ENCODE data around the gene MEMO1. TPM values are rescaled to one million over a fixed set of nuclear protein-coding genes. Genes with fewer than 3 reads are reported as not detected.
A peak's percentile ranks its signal among the peaks of the same experiment; 100 is the strongest.

Gene MEMO1
- total and polyA plus RNA-seq, 2 donors, result 39.9 to 62.0 TPM

GRCh38 chr2:31989946-31990345, 20.9 kb downstream of the MEMO1 start:
- Histone ChIP-seq H3K27me3 (ENCODE audit: control insufficient read depth in 2 of 2, insufficient read depth in 1 of 2, low read length in 1 of 2) (no peaks in the 10 kb centered on the region), H3K9me3 (ENCODE audit: control insufficient read depth in 2 of 2, insufficient read depth in 1 of 2, low read length in 1 of 2) (no peaks in the 10 kb centered on the region), H3K36me3 (ENCODE audit: control insufficient read depth in 2 of 2, insufficient read depth in 2 of 2, low read length in 1 of 2) (no peaks in the 10 kb centered on the region), H3K4me3 (ENCODE audit: low read length in 2 of 2) (no peak overlapping the region), H3K27ac (ENCODE audit: low read depth in 1 of 2, low read length in 1 of 2) (no peak overlapping the region), H3K4me1 (ENCODE audit: control insufficient read depth in 2 of 2, insufficient read depth in 2 of 2, low read length in 2 of 2) (no peaks in the 10 kb centered on the region)
- no peak for DNase-seq (ENCODE audit: low read depth in 6 of 9, low spot score in 9 of 9)
- WGBS, result 97% methylated on average over 4 of the region's 4 CpGs

- no peaks in the 10 kb centered on the region for H3K4me1 ChIP-seq (ENCODE audit: control insufficient read depth in 2 of 2, insufficient read depth in 2 of 2, low read length in 2 of 2)
- no peak for DNase-seq (ENCODE audit: low read depth in 6 of 9, low spot score in 9 of 9)
- no peak overlapping the region for H3K27ac ChIP-seq (ENCODE audit: low read depth in 1 of 2, low read length in 1 of 2)
- H3K4me3 ChIP-seq (ENCODE audit: low read length in 2 of 2), result no peak overlapping the region
- WGBS, result 97% methylated on average over 2 of the region's 2 CpGs
- no peaks in the 10 kb centered on the region for H3K9me3 ChIP-seq (ENCODE audit: control insufficient read depth in 2 of 2, insufficient read depth in 1 of 2, low read length in 1 of 2)
- peaks cover 0 to 3% of the 10 kb centered on the region in 2 donors for H3K36me3 ChIP-seq (ENCODE audit: control insufficient read depth in 2 of 2, insufficient read depth in 2 of 2, low read length in 1 of 2)
- H3K27me3 ChIP-seq (ENCODE audit: control insufficient read depth in 2 of 2, insufficient read depth in 1 of 2, low read length in 1 of 2), result no peaks in the 10 kb centered on the region
These were observed 23.2 kb downstream of the MEMO1 start for GRCh38 chr2:31987454-31988220.

- 95% methylated on average over 3 of the region's 3 CpGs for WGBS
- no peak overlapping the region for H3K4me3 ChIP-seq (ENCODE audit: low read length in 2 of 2)
- DNase-seq (ENCODE audit: low read depth in 6 of 9, low spot score in 9 of 9), result no peak
- peaks cover 0 to 3% of the 10 kb centered on the region in 2 donors for H3K36me3 ChIP-seq (ENCODE audit: control insufficient read depth in 2 of 2, insufficient read depth in 2 of 2, low read length in 1 of 2)
- H3K4me1 ChIP-seq (ENCODE audit: control insufficient read depth in 2 of 2, insufficient read depth in 2 of 2, low read length in 2 of 2), result no peaks in the 10 kb centered on the region
- no peaks in the 10 kb centered on the region for H3K9me3 ChIP-seq (ENCODE audit: control insufficient read depth in 2 of 2, insufficient read depth in 1 of 2, low read length in 1 of 2)
- no peaks in the 10 kb centered on the region for H3K27me3 ChIP-seq (ENCODE audit: control insufficient read depth in 2 of 2, insufficient read depth in 1 of 2, low read length in 1 of 2)
- no peak overlapping the region for H3K27ac ChIP-seq (ENCODE audit: low read depth in 1 of 2, low read length in 1 of 2)
These were observed 23.9 kb downstream of the MEMO1 start for GRCh38 chr2:31986906-31987305.

DNA sequence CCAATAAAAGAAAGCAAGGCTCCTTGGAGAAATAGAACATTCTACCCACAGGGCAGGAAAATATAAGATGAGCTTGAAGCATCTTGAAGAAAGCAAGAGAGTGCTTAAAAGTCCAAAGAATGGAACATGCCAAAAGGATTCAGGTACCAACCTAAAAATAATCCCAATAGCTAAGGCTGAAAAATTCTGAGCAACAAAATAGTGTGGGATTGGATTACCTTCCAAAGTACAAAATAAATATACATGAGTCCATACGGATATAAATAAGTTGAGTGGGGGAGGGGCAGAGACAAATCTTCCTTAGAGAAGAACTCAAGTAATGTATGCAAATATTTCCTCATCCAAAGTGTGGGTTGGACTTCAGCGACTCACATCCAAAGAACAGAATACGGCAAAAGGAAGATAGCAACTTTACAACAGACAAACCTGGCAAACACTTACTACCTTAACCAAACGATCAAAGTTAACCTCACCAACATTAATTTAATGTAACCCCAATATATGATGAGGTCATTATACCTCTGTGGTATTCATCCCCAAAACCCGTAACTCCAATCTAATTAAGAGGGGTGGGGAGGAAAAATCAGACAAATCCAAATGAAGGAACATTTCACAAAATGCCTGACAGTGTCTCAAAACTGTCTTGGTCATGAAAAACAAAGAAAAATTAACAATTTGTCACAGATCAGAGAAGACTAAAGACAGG, 26.9 kb downstream of the MEMO1 start:
- no peak for DNase-seq (ENCODE audit: low read depth in 6 of 9, low spot score in 9 of 9)
- H3K9me3 ChIP-seq (ENCODE audit: control insufficient read depth in 2 of 2, insufficient read depth in 1 of 2, low read length in 1 of 2), result no peaks in the 10 kb centered on the region
- no peaks in the 10 kb centered on the region for H3K27me3 ChIP-seq (ENCODE audit: control insufficient read depth in 2 of 2, insufficient read depth in 1 of 2, low read length in 1 of 2)
- no peak overlapping the region for H3K27ac ChIP-seq (ENCODE audit: low read depth in 1 of 2, low read length in 1 of 2)
- peaks cover 0 to 3% of the 10 kb centered on the region in 2 donors for H3K36me3 ChIP-seq (ENCODE audit: control insufficient read depth in 2 of 2, insufficient read depth in 2 of 2, low read length in 1 of 2)
- no peak overlapping the region for H3K4me3 ChIP-seq (ENCODE audit: low read length in 2 of 2)
- H3K4me1 ChIP-seq (ENCODE audit: control insufficient read depth in 2 of 2, insufficient read depth in 2 of 2, low read length in 2 of 2), result no peaks in the 10 kb centered on the region
- WGBS, result 97% methylated on average over 5 of the region's 5 CpGs

DNA sequence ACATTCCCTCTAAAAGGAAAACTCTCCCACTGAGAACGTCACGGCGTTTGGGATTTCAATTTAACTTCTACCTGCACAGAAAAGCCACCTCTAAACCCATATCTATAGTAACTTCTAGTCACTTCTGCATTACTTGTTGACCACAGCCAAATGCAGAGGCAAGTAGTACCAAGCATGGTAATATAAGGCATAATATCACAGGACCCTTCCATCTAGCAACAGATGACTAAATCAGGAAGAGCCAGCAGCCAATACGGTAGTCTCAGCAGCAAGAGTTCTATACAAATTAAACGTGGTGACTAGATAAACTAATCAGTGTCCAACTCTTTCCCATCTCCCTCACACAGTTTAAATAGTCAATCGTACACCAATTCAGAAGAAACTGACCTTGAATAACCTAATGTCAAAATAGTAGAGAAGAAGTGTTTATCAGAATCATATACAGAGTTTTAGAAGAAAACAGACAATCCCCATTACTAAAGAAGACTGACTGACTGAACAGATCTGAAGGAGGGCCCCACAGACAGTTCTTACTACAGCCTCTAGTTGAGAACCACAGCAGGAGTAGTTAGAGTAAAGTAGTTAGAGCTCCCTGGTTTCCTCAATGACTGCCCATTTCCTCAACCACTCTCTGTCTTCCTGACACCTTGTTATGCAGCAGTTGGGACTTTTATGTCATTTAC, 30.0 kb downstream of the MEMO1 start:
- WGBS, result 68% methylated on average over 6 of the region's 6 CpGs
- no peaks in the 10 kb centered on the region for H3K4me1 ChIP-seq (ENCODE audit: control insufficient read depth in 2 of 2, insufficient read depth in 2 of 2, low read length in 2 of 2)
- H3K9me3 ChIP-seq (ENCODE audit: control insufficient read depth in 2 of 2, insufficient read depth in 1 of 2, low read length in 1 of 2), result no peaks in the 10 kb centered on the region
- no peak overlapping the region for H3K4me3 ChIP-seq (ENCODE audit: low read length in 2 of 2)
- peak overlapping the region in 1 of 2 donors; percentile 16 for H3K27ac ChIP-seq (ENCODE audit: low read depth in 1 of 2, low read length in 1 of 2)
- peak in 3 of 9 donors; percentile 11 to 41 (median 22) for DNase-seq (ENCODE audit: low read depth in 6 of 9, low spot score in 9 of 9)
- no peaks in the 10 kb centered on the region for H3K27me3 ChIP-seq (ENCODE audit: control insufficient read depth in 2 of 2, insufficient read depth in 1 of 2, low read length in 1 of 2)
- peaks cover 0 to 3% of the 10 kb centered on the region in 2 donors for H3K36me3 ChIP-seq (ENCODE audit: control insufficient read depth in 2 of 2, insufficient read depth in 2 of 2, low read length in 1 of 2)

GRCh38 chr2:31979956-31980355, 30.9 kb downstream of the MEMO1 start:
- DNase-seq (ENCODE audit: low read depth in 6 of 9, low spot score in 9 of 9), result no peak
- Histone ChIP-seq H3K27me3 (ENCODE audit: control insufficient read depth in 2 of 2, insufficient read depth in 1 of 2, low read length in 1 of 2) (no peaks in the 10 kb centered on the region), H3K9me3 (ENCODE audit: control insufficient read depth in 2 of 2, insufficient read depth in 1 of 2, low read length in 1 of 2) (no peaks in the 10 kb centered on the region), H3K27ac (ENCODE audit: low read depth in 1 of 2, low read length in 1 of 2) (no peak overlapping the region), H3K36me3 (ENCODE audit: control insufficient read depth in 2 of 2, insufficient read depth in 2 of 2, low read length in 1 of 2) (peaks cover 0 to 3% of the 10 kb centered on the region in 2 donors), H3K4me3 (ENCODE audit: low read length in 2 of 2) (no peak overlapping the region), H3K4me1 (ENCODE audit: control insufficient read depth in 2 of 2, insufficient read depth in 2 of 2, low read length in 2 of 2) (no peaks in the 10 kb centered on the region)
- 96% methylated on average over 3 of the region's 3 CpGs for WGBS

DNA sequence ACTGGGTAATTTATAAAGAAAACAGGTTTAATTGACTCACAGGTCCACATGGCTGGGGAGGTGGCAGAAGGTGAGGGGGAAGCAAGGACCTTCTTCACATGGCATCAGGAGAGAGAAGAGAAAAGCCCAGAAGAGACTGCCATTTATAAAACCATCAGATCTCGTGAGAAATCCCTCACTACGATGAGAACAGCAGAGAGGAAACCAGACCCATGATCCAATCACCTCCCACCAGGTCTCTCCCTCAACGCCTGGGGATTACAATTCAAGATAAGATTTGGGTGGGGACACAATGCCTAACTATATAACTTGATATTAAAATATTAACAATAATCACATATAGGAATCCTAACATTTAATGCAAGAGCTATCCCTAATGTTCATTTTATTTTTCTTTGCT, 31.8 kb downstream of the MEMO1 start:
- 98% methylated on average over 3 of the region's 3 CpGs for WGBS
- Histone ChIP-seq H3K36me3 (ENCODE audit: control insufficient read depth in 2 of 2, insufficient read depth in 2 of 2, low read length in 1 of 2) (peaks cover 0 to 3% of the 10 kb centered on the region in 2 donors), H3K9me3 (ENCODE audit: control insufficient read depth in 2 of 2, insufficient read depth in 1 of 2, low read length in 1 of 2) (no peaks in the 10 kb centered on the region), H3K4me3 (ENCODE audit: low read length in 2 of 2) (no peak overlapping the region), H3K27ac (ENCODE audit: low read depth in 1 of 2, low read length in 1 of 2) (no peak overlapping the region), H3K27me3 (ENCODE audit: control insufficient read depth in 2 of 2, insufficient read depth in 1 of 2, low read length in 1 of 2) (no peaks in the 10 kb centered on the region), H3K4me1 (ENCODE audit: control insufficient read depth in 2 of 2, insufficient read depth in 2 of 2, low read length in 2 of 2) (no peaks in the 10 kb centered on the region)
- no peak for DNase-seq (ENCODE audit: low read depth in 6 of 9, low spot score in 9 of 9)

GRCh38 chr2:31978436-31978835, 32.4 kb downstream of the MEMO1 start:
- no peaks in the 10 kb centered on the region for H3K4me1 ChIP-seq (ENCODE audit: control insufficient read depth in 2 of 2, insufficient read depth in 2 of 2, low read length in 2 of 2)
- no peaks in the 10 kb centered on the region for H3K9me3 ChIP-seq (ENCODE audit: control insufficient read depth in 2 of 2, insufficient read depth in 1 of 2, low read length in 1 of 2)
- no peak overlapping the region for H3K4me3 ChIP-seq (ENCODE audit: low read length in 2 of 2)
- over 99% methylated on average over 6 of the region's 6 CpGs for WGBS
- DNase-seq (ENCODE audit: low read depth in 6 of 9, low spot score in 9 of 9), result no peak
- H3K27me3 ChIP-seq (ENCODE audit: control insufficient read depth in 2 of 2, insufficient read depth in 1 of 2, low read length in 1 of 2), result no peaks in the 10 kb centered on the region
- no peak overlapping the region for H3K27ac ChIP-seq (ENCODE audit: low read depth in 1 of 2, low read length in 1 of 2)
- H3K36me3 ChIP-seq (ENCODE audit: control insufficient read depth in 2 of 2, insufficient read depth in 2 of 2, low read length in 1 of 2), result no peaks in the 10 kb centered on the region

DNA sequence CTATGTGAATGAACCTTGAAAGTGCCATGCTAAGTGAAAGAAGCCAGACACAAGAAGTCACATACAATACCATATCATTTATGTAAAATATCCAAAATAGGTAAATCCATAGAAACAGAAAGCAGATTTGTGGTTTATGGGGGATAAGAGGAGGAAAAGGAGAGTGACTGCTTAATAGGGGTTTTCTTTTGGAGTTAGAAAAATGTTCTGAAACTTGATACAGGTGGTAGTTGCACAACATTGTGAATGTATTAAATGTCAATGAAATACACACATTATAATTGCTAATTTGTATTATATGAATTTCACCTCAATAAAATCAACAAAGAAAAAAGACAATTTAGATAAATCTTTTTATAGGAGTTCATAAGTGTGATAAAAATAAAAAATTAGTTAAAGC, 37.1 kb downstream of the MEMO1 start:
- no peak for DNase-seq (ENCODE audit: low read depth in 6 of 9, low spot score in 9 of 9)
- Histone ChIP-seq H3K4me3 (ENCODE audit: low read length in 2 of 2) (no peak overlapping the region), H3K27ac (ENCODE audit: low read depth in 1 of 2, low read length in 1 of 2) (no peak overlapping the region), H3K9me3 (ENCODE audit: control insufficient read depth in 2 of 2, insufficient read depth in 1 of 2, low read length in 1 of 2) (no peaks in the 10 kb centered on the region), H3K27me3 (ENCODE audit: control insufficient read depth in 2 of 2, insufficient read depth in 1 of 2, low read length in 1 of 2) (no peaks in the 10 kb centered on the region), H3K36me3 (ENCODE audit: control insufficient read depth in 2 of 2, insufficient read depth in 2 of 2, low read length in 1 of 2) (peaks cover 0 to 3% of the 10 kb centered on the region in 2 donors), H3K4me1 (ENCODE audit: control insufficient read depth in 2 of 2, insufficient read depth in 2 of 2, low read length in 2 of 2) (no peaks in the 10 kb centered on the region)
